ENCODE data around the gene KRT72.

Gene KRT72

GRCh38 chr12:52575948-52576347 lies 25.3 kb downstream of the KRT72 start:
- Histone ChIP-seq H3K79me2 (ENCODE audit: low read length) (no peaks in the 10 kb centered on the region), H3K9ac (ENCODE audit: low read length) (no peak overlapping the region), H3K9me3 (ENCODE audit: insufficient read depth, low read length) (no peaks in the 10 kb centered on the region), H2AFZ (ENCODE audit: low read depth, low read length) (no peak overlapping the region), H3K4me1 (ENCODE audit: low read length) (peaks cover 5% of the 10 kb centered on the region; the same call in 1 of the 2 replicates), H3K4me3 (ENCODE audit: low read length) (no peak overlapping the region), H3K4me2 (ENCODE audit: low read length) (no peak overlapping the region), H3K27ac (ENCODE audit: low read length) (no peak overlapping the region), H3K27me3 (ENCODE audit: low read depth, low read length) (peaks cover 21% of the 10 kb centered on the region), H3K36me3 (replicated peaks; ENCODE audit: low read depth, low read length) (no peaks in the 10 kb centered on the region), H4K20me1 (ENCODE audit: insufficient read depth, low read length) (no peaks in the 10 kb centered on the region)
- no peak for TF ChIP-seq EZH2phosphoT487 (IDR thresholded peaks at IDR 0.05; ENCODE audit: low read depth)
- TF ChIP-seq CTCF (IDR thresholded peaks at IDR 0.05; ENCODE audit: low read depth, low read length): no peak

DNA sequence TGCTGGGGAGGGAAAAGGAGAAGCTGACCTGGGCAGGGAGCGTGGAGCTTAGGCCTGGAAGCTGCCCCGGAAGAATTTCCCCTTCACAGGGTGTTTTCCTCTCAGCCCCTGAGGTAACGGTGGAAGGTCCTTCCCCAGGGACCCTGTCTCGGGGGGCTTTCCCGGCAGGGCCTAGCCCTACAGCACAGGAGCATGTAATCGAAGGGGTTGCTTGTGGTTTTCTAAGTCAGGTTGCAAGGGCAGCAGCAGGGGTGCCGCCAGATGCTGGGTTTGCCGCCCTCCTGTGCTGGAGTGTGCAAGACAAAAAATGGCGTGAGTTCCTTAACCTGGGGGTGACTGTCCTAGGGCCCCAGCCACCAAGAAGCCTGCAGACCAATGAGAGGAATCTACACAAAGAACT lies 26.0 kb downstream of the KRT72 start:
- no peaks in the 10 kb centered on the region for H3K9me3 ChIP-seq (ENCODE audit: insufficient read depth, low read length)
- TF ChIP-seq EZH2phosphoT487 (IDR thresholded peaks at IDR 0.05; ENCODE audit: low read depth): no peak
- TF ChIP-seq CTCF (IDR thresholded peaks at IDR 0.05; ENCODE audit: low read depth, low read length): no peak
- H3K4me3 ChIP-seq (ENCODE audit: low read length): no peak overlapping the region
- no peaks in the 10 kb centered on the region for H3K36me3 ChIP-seq (replicated peaks; ENCODE audit: low read depth, low read length)
- no peak overlapping the region for H3K4me2 ChIP-seq (ENCODE audit: low read length)
- H3K27me3 ChIP-seq (ENCODE audit: low read depth, low read length): peaks cover 23% of the 10 kb centered on the region
- no peak overlapping the region for H2AFZ ChIP-seq (ENCODE audit: low read depth, low read length)
- H3K9ac ChIP-seq (ENCODE audit: low read length): no peak overlapping the region
- no peaks in the 10 kb centered on the region for H4K20me1 ChIP-seq (ENCODE audit: insufficient read depth, low read length)
- H3K79me2 ChIP-seq (ENCODE audit: low read length): no peaks in the 10 kb centered on the region
- no peak overlapping the region for H3K27ac ChIP-seq (ENCODE audit: low read length)
- H3K4me1 ChIP-seq (ENCODE audit: low read length): peaks cover 5% of the 10 kb centered on the region; the same call in 1 of the 2 replicates

DNA sequence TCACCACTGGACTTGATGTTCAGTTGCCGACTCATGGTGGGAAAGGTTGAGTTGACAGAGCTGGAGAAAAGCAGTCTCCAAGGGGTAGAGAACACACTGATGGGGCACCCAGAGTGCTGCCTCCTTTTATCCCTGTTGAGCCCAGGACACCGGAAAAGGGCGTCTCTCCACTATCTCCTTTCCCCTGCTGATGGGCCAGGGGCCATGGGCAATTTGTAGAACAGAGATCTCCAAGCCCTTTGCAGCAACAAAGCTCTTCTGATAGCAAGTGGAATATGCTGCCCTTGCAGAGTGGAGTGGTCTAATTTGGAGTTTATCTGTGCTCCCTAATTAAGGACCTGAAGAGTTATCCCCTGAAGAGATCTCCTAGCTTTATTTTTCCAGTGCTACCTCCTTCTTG lies 27.5 kb downstream of the KRT72 start, which contains the start of gene KRT74:
Gene KRT74, minus strand, starts transcription at position 101 of the 400 bp plus-strand sequence. Its CDS starts 66 bp downstream, at position 35.
- Histone ChIP-seq H3K4me2 (ENCODE audit: low read length) (no peak within 1 kb of the TSS), H3K36me3 (replicated peaks; ENCODE audit: low read depth, low read length) (no peaks in the 10 kb centered on the region), H3K27me3 (ENCODE audit: low read depth, low read length) (peaks cover 19% of the 10 kb centered on the region), H3K9ac (ENCODE audit: low read length) (no peak within 1 kb of the TSS), H3K4me3 (ENCODE audit: low read length) (no peak within 1 kb of the TSS), H3K9me3 (ENCODE audit: insufficient read depth, low read length) (no peaks in the 10 kb centered on the region), H3K27ac (ENCODE audit: low read length) (no peak within 1 kb of the TSS), H4K20me1 (ENCODE audit: insufficient read depth, low read length) (no peaks in the 10 kb centered on the region), H2AFZ (ENCODE audit: low read depth, low read length) (no peak within 1 kb of the TSS), H3K4me1 (ENCODE audit: low read length) (peaks cover 13% of the 10 kb centered on the region), H3K79me2 (ENCODE audit: low read length) (no peaks in the 10 kb centered on the region)
- TF ChIP-seq EZH2phosphoT487 (IDR thresholded peaks at IDR 0.05; ENCODE audit: low read depth) (no peak), CTCF (IDR thresholded peaks at IDR 0.05; ENCODE audit: low read depth, low read length) (no peak)

DNA sequence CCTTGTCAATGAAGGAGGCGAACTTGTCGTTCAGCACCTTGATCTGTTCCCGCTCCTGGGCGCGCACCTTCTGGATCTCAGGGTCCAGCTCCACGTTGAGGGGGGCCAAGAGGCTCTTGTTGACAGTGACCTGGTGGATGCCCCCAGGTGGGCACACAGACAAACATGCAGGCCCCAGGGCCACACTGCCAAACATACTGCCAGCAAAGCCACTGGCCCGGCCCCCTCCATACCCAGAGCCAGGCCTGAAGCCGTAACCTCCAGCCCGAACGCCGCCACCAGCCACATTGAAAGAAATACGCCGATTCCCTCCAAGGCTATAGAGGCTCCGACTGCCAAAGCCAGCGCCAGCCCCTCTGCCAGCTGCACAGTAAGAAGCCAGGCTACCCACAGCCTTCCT lies 28.0 kb downstream of the KRT72 start:
- no peak overlapping the region for H3K4me2 ChIP-seq (ENCODE audit: low read length)
- no peak for TF ChIP-seq CTCF (IDR thresholded peaks at IDR 0.05; ENCODE audit: low read depth, low read length)
- TF ChIP-seq EZH2phosphoT487 (IDR thresholded peaks at IDR 0.05; ENCODE audit: low read depth): no peak
- H3K27me3 ChIP-seq (ENCODE audit: low read depth, low read length): peaks cover 15% of the 10 kb centered on the region
- H3K27ac ChIP-seq (ENCODE audit: low read length): no peak overlapping the region
- H3K36me3 ChIP-seq (replicated peaks; ENCODE audit: low read depth, low read length): no peaks in the 10 kb centered on the region
- H3K9me3 ChIP-seq (ENCODE audit: insufficient read depth, low read length): no peaks in the 10 kb centered on the region
- no peak overlapping the region for H3K9ac ChIP-seq (ENCODE audit: low read length)
- H2AFZ ChIP-seq (ENCODE audit: low read depth, low read length): no peak overlapping the region
- no peaks in the 10 kb centered on the region for H3K79me2 ChIP-seq (ENCODE audit: low read length)
- H4K20me1 ChIP-seq (ENCODE audit: insufficient read depth, low read length): no peaks in the 10 kb centered on the region
- no peak overlapping the region for H3K4me3 ChIP-seq (ENCODE audit: low read length)
- H3K4me1 ChIP-seq (ENCODE audit: low read length): peaks cover 13% of the 10 kb centered on the region

All from OCI-LY3 (cell line).